Activated CD4-positive, CD25-positive, alpha-beta regulatory T cell treated with anti-CD3 and anti-CD28 coated beads, Interleukin-2, amount 50 U/mL, for 24 hours (primary cell): ENCODE results near the gene THEM4.
A peak's percentile ranks its signal among the peaks of the same experiment; 100 is the strongest.
"Not testable (repeated sequence)": the region's sequence is repeated elsewhere in the genome, so short reads cannot be mapped to it uniquely, and the experiment has no call there.

Experiments
- ATAC-seq, 2 donors: fragments of 150-1000 bp; cut with Tn5 transposase; one replicate each; pipeline ENCODE4 v1.10.0; 2021; ENCODE audit warnings: mild to moderate bottlenecking in 1 of 2, moderate library complexity in 1 of 2

Gene THEM4

GRCh38 chr1:151934048-151934493 lies 24.8 kb upstream of the THEM4 start:
- ATAC-seq, result peak; percentile 63 to 84

GRCh38 chr1:151924691-151925587 lies 15.6 kb upstream of the THEM4 start:
- peak; percentile 17 to 60 for ATAC-seq

GRCh38 chr1:151923422-151923821 lies 14.1 kb upstream of the THEM4 start:
- no peak for ATAC-seq

GRCh38 chr1:151920149-151920548 lies 10.8 kb upstream of the THEM4 start:
- ATAC-seq, result no peak

GRCh38 chr1:151918819-151919610 lies 9.7 kb upstream of the THEM4 start:
- ATAC-seq, result no peak

- no peak for ATAC-seq
Measured at GRCh38 chr1:151918156-151918555, 8.8 kb upstream of the THEM4 start.

GRCh38 chr1:151916726-151917370 lies 7.5 kb upstream of the THEM4 start:
- ATAC-seq, result no peak

- ATAC-seq, result no peak
Measured at GRCh38 chr1:151915061-151915686, 5.9 kb upstream of the THEM4 start.

GRCh38 chr1:151914076-151914475 lies 4.8 kb upstream of the THEM4 start:
- ATAC-seq, result no peak

GRCh38 chr1:151912973-151913372 lies 3.7 kb upstream of the THEM4 start:
- ATAC-seq, result no peak

GRCh38 chr1:151908228-151908691 lies 1.1 kb downstream of the THEM4 start:
- no peak for ATAC-seq

GRCh38 chr1:151907363-151908139 lies 1.8 kb downstream of the THEM4 start:
- ATAC-seq, result no peak

GRCh38 chr1:151906324-151906645 lies 3.0 kb downstream of the THEM4 start:
- not testable (repeated sequence) for ATAC-seq

- ATAC-seq, result peak; percentile 4 to 15
Measured at GRCh38 chr1:151905443-151906323, 3.6 kb downstream of the THEM4 start.

- ATAC-seq, result peak; percentile 52 to 55
Measured at GRCh38 chr1:151905070-151905442, 4.3 kb downstream of the THEM4 start.

- ATAC-seq, result no peak
Measured at GRCh38 chr1:151902858-151903257, 6.5 kb downstream of the THEM4 start.

- ATAC-seq, result not testable (repeated sequence)
Measured at GRCh38 chr1:151900804-151901203, 8.5 kb downstream of the THEM4 start.

- peak; percentile 49 to 56 for ATAC-seq
Measured at GRCh38 chr1:151898519-151898991, 10.8 kb downstream of the THEM4 start.

- ATAC-seq, result no peak
Measured at GRCh38 chr1:151897991-151898431, 11.3 kb downstream of the THEM4 start.

- ATAC-seq, result no peak
Measured at GRCh38 chr1:151893176-151893924, 16.0 kb downstream of the THEM4 start.
